GM10248 (cell line): Measurements from ENCODE around the gene BCAS1.

Experiments used
- CTCF ChIA-PET: fragments of 300-600 bp; sonication (Branson Sonifier 250); formaldehyde crosslinking; extraction: SDS; loops from one replicate; lab custom pipeline; 2021; ENCODE audit warnings: antibody characterized with exemption; lab: Yijun Ruan, JAX
- POLR2A ChIA-PET: fragments of 350-650 bp; sonication (Branson Sonifier 250); formaldehyde crosslinking; extraction: SDS; loops from one replicate; lab custom pipeline; 2020; ENCODE audit warnings: antibody characterized with exemption; lab: Yijun Ruan, JAX
- DNase-seq: peaks from one replicate; pipeline ENCODE4 v3.0.0; 2012; ENCODE audit errors: extremely low spot score
- TF ChIP-seq, protein P1 (sequence below): IDR thresholded peaks from 2 replicates; pipeline ENCODE4 v1.5.1; 2012; ENCODE audit warnings: mild to moderate bottlenecking, low read depth; ENCODE audit errors: extremely low read depth, missing control alignments, control extremely low read depth

The BCAS1 gene

GRCh38 chr20:54023406-54023805 lies 47.0 kb downstream of the BCAS1 start:
- ChIA-PET CTCF (interaction anchor here (1.2 kb wide), 1 partner anchor 10 kb away, joined by 3 read pairs; no protein-coding TSS in a partner anchor), POLR2A (no interaction called here)
- TF ChIP-seq, protein P1, sequence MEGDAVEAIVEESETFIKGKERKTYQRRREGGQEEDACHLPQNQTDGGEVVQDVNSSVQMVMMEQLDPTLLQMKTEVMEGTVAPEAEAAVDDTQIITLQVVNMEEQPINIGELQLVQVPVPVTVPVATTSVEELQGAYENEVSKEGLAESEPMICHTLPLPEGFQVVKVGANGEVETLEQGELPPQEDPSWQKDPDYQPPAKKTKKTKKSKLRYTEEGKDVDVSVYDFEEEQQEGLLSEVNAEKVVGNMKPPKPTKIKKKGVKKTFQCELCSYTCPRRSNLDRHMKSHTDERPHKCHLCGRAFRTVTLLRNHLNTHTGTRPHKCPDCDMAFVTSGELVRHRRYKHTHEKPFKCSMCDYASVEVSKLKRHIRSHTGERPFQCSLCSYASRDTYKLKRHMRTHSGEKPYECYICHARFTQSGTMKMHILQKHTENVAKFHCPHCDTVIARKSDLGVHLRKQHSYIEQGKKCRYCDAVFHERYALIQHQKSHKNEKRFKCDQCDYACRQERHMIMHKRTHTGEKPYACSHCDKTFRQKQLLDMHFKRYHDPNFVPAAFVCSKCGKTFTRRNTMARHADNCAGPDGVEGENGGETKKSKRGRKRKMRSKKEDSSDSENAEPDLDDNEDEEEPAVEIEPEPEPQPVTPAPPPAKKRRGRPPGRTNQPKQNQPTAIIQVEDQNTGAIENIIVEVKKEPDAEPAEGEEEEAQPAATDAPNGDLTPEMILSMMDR, result no peak
- DNase-seq, result no peak

DNA sequence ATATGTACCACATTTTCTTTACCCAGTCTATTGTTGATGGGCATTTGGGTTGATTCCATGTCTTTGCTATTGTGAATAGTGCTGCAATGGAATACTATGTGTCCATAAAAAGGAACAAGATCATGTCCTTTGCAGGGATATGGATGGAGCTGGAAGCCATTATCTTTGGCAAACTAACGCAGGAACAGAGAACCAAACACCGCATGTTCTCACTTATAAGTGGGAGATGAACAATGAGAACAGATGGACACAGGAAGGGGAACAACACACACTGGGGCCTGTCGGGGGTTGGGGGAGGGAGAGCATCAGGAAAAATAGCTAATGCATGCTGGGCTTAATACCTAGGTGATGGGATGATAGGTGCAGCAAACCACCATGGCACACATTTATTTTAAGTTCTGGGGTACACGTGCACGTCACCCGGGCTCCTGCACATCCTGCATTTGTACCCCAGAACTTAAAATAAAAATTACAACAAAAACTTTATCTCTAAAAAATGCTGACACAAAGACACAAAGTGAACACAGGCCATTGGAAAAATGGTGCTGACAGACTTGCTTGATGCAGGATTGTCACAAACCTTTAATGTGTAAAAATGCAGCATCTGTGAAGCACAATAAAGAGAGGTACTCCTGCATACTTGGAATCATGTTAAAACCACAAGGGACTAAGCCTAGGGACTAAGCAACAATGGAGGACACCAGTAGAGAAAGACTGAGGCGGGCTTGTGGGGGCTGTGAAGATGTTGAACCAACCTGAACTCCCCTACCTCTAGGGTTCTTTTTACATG lies 48.8 kb downstream of the BCAS1 start:
- no peak for DNase-seq
- ChIA-PET CTCF (interaction anchor here (1.9 kb wide), 1 partner anchor 15 kb away, joined by 5 read pairs; no protein-coding TSS in a partner anchor), POLR2A (no interaction called here)
- TF ChIP-seq, protein P1, result no peak

- ChIA-PET CTCF (interaction anchor here (1.9 kb wide), 1 partner anchor 15 kb away, joined by 5 read pairs; no protein-coding TSS in a partner anchor), POLR2A (no interaction called here)
- DNase-seq, result no peak
- TF ChIP-seq, protein P1, result no peak
These were observed 49.5 kb downstream of the BCAS1 start for GRCh38 chr20:54020868-54021267.

GRCh38 chr20:54020348-54020747 lies 50.0 kb downstream of the BCAS1 start:
- CTCF ChIA-PET, result interaction anchor here (1.9 kb wide), 1 partner anchor 16 kb away, joined by 5 read pairs; no protein-coding TSS in a partner anchor
- DNase-seq, result no peak
- TF ChIP-seq, protein P1, result no peak
- POLR2A ChIA-PET, result no interaction called here

- DNase-seq, result no peak
- CTCF ChIA-PET, result no interaction called here
- POLR2A ChIA-PET, result no interaction called here
- TF ChIP-seq, protein P1, result no peak
These were observed 50.8 kb downstream of the BCAS1 start for GRCh38 chr20:54019585-54019984.

- CTCF ChIA-PET, result interaction anchor here (1.0 to 1.2 kb wide), 2 partner anchors 10 to 65 kb away, joined by 3 read pairs; no protein-coding TSS in a partner anchor
- DNase-seq, result no peak
- POLR2A ChIA-PET, result no interaction called here
- TF ChIP-seq, protein P1, result no peak
These were observed 51.3 kb downstream of the BCAS1 start for GRCh38 chr20:54019127-54019526.
